Parathyroid adenoma (tissue), 2 donors: ENCODE data around the gene PROSER2.

Experiments used
- H2AFZ ChIP-seq: fragments of 300-600 bp; sonication (generic); one replicate; pipeline ENCODE4 v1.7.0; 2017; ENCODE audit warnings: antibody characterized with exemption, mild to moderate bottlenecking
- H3K27ac ChIP-seq: fragments of 300-600 bp; sonication (generic); one replicate; pipeline ENCODE4 v1.7.0; 2017
- H3K27me3 ChIP-seq: fragments of 300-600 bp; sonication (generic); one replicate; pipeline ENCODE4 v1.7.0; 2017; ENCODE audit warnings: low read length; ENCODE audit not compliant: control insufficient read depth, insufficient read depth
- H3K36me3 ChIP-seq: fragments of 300-600 bp; sonication (generic); one replicate; pipeline ENCODE4 v1.7.0; 2017; ENCODE audit warnings: low read length; ENCODE audit not compliant: control insufficient read depth, insufficient read depth
- H3K4me1 ChIP-seq: fragments of 300-600 bp; sonication (generic); one replicate; pipeline ENCODE4 v1.7.0; 2017; ENCODE audit warnings: control low read depth
- H3K4me2 ChIP-seq: fragments of 300-600 bp; sonication (generic); one replicate; pipeline ENCODE4 v1.7.0; 2017; ENCODE audit warnings: low read length
- H3K4me3 ChIP-seq: fragments of 300-600 bp; sonication (generic); one replicate; pipeline ENCODE4 v1.7.0; 2017; ENCODE audit warnings: low read depth, low read length
- H3K79me2 ChIP-seq: fragments of 300-600 bp; sonication (generic); one replicate; pipeline ENCODE4 v1.7.0; 2017; ENCODE audit warnings: control low read depth
- H3K9ac ChIP-seq: fragments of 300-600 bp; sonication (generic); one replicate; pipeline ENCODE4 v1.7.0; 2017; ENCODE audit warnings: mild to moderate bottlenecking
- H3K9me3 ChIP-seq: fragments of 300-600 bp; sonication (generic); one replicate; pipeline ENCODE4 v1.7.0; 2017; ENCODE audit warnings: low read length; ENCODE audit not compliant: control insufficient read depth
- CTCF ChIP-seq: fragments of 300-600 bp; sonication (generic); IDR thresholded peaks from one replicate; pipeline ENCODE4 v1.7.0; 2017; ENCODE audit warnings: antibody characterized with exemption, mild to moderate bottlenecking
- donor health status: primary hyperparathyroidism.

PROSER2 gene

GRCh38 chr10:11837372-11838161 lies 14.4 kb downstream of the PROSER2 start:
- Histone ChIP-seq H3K4me1 (no peaks in the 10 kb centered on the region), H2AFZ (no peak overlapping the region), H3K4me2 (no peak overlapping the region), H3K4me3 (no peak overlapping the region), H3K9ac (no peak overlapping the region), H3K79me2 (no peaks in the 10 kb centered on the region), H3K9me3 (no peaks in the 10 kb centered on the region), H3K27ac (no peak overlapping the region), H3K27me3 (no peaks in the 10 kb centered on the region), H3K36me3 (no peaks in the 10 kb centered on the region)
- no peak for TF ChIP-seq CTCF

- H2AFZ ChIP-seq = no peak overlapping the region
- H3K4me1 ChIP-seq = no peaks in the 10 kb centered on the region
- H3K9ac ChIP-seq = no peak overlapping the region
- no peak overlapping the region for H3K4me2 ChIP-seq
- H3K9me3 ChIP-seq = no peaks in the 10 kb centered on the region
- H3K79me2 ChIP-seq = no peaks in the 10 kb centered on the region
- H3K4me3 ChIP-seq = no peak overlapping the region
- H3K27me3 ChIP-seq = no peaks in the 10 kb centered on the region
- TF ChIP-seq CTCF = no peak
- no peaks in the 10 kb centered on the region for H3K36me3 ChIP-seq
- no peak overlapping the region for H3K27ac ChIP-seq
Observed at GRCh38 chr10:11838298-11838852, 15.2 kb downstream of the PROSER2 start.

- H3K4me3 ChIP-seq = no peak overlapping the region
- no peak for TF ChIP-seq CTCF
- no peaks in the 10 kb centered on the region for H3K27me3 ChIP-seq
- H3K9ac ChIP-seq = no peak overlapping the region
- H3K36me3 ChIP-seq = no peaks in the 10 kb centered on the region
- no peaks in the 10 kb centered on the region for H3K4me1 ChIP-seq
- H3K4me2 ChIP-seq = no peak overlapping the region
- no peak overlapping the region for H2AFZ ChIP-seq
- H3K27ac ChIP-seq = no peak overlapping the region
- no peaks in the 10 kb centered on the region for H3K9me3 ChIP-seq
- no peaks in the 10 kb centered on the region for H3K79me2 ChIP-seq
Observed at GRCh38 chr10:11841375-11841774, 18.2 kb downstream of the PROSER2 start.

GRCh38 chr10:11842411-11842810 lies 19.3 kb downstream of the PROSER2 start:
- no peak overlapping the region for H2AFZ ChIP-seq
- TF ChIP-seq CTCF = no peak
- no peaks in the 10 kb centered on the region for H3K27me3 ChIP-seq
- H3K4me1 ChIP-seq = no peaks in the 10 kb centered on the region
- no peaks in the 10 kb centered on the region for H3K9me3 ChIP-seq
- H3K4me2 ChIP-seq = no peak overlapping the region
- no peak overlapping the region for H3K9ac ChIP-seq
- no peak overlapping the region for H3K4me3 ChIP-seq
- H3K79me2 ChIP-seq = no peaks in the 10 kb centered on the region
- no peaks in the 10 kb centered on the region for H3K36me3 ChIP-seq
- H3K27ac ChIP-seq = no peak overlapping the region

GRCh38 chr10:11845113-11845512 lies 22.0 kb downstream of the PROSER2 start:
- no peak for TF ChIP-seq CTCF
- Histone ChIP-seq H3K4me3 (no peak overlapping the region), H3K4me1 (no peaks in the 10 kb centered on the region), H3K4me2 (no peak overlapping the region), H3K9ac (no peak overlapping the region), H3K27me3 (no peaks in the 10 kb centered on the region), H3K9me3 (no peaks in the 10 kb centered on the region), H2AFZ (no peak overlapping the region), H3K79me2 (no peaks in the 10 kb centered on the region), H3K27ac (no peak overlapping the region), H3K36me3 (no peaks in the 10 kb centered on the region)
